NCI-H460 (cell line): ENCODE results near the gene DQX1. TPM values are rescaled to one million over a fixed set of nuclear protein-coding genes. Genes with fewer than 3 reads are reported as not detected.
A peak's percentile ranks its signal among the peaks of the same experiment; 100 is the strongest.

Experiments
- DNase-seq: peaks from one replicate; pipeline ENCODE4 v3.0.0-alpha.2; 2016; ENCODE audit warnings: low read depth; ENCODE audit errors: extremely low read depth
- total RNA-seq: library from RNA; depleted of rRNA; stranded (reverse); fragments of >200 nt; shearing (Covaris generic); gene quantifications from 2 replicates; pipeline ENCODE4 v1.2.3, GENCODE V29; 2014

Gene DQX1
- total RNA-seq, 1 experiment from 2014 or later, result not detected

GRCh38 chr2:74512744-74513604, 13.1 kb downstream of the DQX1 start:
- DNase-seq, result no peak

- no peak for DNase-seq
Observed at GRCh38 chr2:74511104-74511989, 14.7 kb downstream of the DQX1 start.

DNA sequence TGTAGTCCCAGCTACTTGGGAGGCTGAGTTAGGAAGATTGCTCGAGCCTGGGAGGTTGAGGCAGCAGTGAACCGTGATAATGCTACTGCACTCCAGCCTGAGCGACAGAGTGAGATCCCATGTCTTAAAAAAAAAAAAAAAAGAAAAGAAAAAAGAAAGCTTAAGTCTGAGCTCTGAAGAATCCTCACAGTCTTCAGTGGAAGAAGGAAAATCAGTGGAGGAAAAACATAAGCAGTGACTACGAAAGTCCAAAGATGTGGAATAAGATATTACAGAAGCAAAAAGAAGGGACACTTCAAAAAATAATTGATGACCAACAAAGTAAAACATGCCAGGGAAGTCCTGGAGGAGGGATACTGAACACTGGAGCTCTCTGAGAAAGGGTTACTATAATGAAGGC, 15.8 kb downstream of the DQX1 start:
- DNase-seq, result no peak

- no peak for DNase-seq
Observed at GRCh38 chr2:74507926-74508520, 18.0 kb downstream of the DQX1 start.

- peak; percentile 98 for DNase-seq
Observed at GRCh38 chr2:74507145-74507925, 18.7 kb downstream of the DQX1 start, which contains the start of gene PCGF1. Gene PCGF1 (minus strand): TSS chr2:74507695. CDS start chr2:74507668, 27 bp downstream.

GRCh38 chr2:74505448-74506246, 20.4 kb downstream of the DQX1 start:
- no peak for DNase-seq

DNA sequence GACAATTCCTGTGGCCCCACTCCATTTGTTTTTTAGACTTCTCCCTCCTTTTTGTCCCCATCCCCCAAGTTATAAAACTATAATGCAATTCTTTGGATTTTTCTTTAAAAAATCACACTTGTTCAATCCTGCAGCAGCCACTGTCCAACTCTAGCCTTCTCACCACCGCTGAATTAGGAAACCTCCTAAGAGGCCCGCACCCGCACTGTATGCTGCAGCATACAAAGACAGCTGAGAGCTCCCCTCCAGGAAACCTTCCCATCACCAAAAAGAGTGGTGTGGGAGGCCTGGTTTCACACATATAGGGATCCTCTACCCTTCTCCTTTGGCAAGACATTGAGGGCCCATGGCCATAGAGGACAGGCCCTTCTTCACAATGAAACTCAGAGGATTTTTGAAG, 21.4 kb downstream of the DQX1 start:
- DNase-seq, result no peak

- DNase-seq, result no peak
Observed at GRCh38 chr2:74503506-74504475, 22.2 kb downstream of the DQX1 start.

GRCh38 chr2:74502720-74503505, 23.1 kb downstream of the DQX1 start:
- DNase-seq, result peak; percentile 73

DNA sequence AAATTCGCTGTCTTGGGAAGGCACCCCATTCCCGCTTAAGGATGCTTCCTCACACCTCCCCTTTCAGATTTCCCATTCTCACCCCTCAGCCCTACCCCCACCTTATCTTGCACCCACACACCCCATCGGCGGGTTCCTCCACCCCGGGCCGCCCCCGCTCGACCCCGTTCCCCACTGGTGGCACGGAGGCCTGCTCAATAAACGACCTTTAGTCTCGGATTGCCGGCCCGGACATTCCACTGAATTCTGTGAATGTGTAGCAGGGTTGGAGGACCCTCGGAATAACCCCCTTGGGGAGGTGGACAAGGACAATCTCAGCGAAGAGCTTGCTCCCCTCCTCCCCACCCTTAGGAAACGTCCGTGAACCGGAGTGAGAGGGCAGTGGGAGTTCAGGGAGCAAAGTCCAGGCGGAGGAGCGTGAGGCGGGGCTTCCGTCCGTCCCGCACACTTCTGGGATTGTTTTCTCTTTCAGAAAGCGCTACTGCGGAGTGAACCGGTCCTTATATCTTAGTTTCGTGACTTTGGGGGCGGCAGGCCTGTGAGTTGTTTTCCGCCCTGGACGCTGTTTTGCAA, 23.8 kb downstream of the DQX1 start:
- DNase-seq, result no peak

- no peak for DNase-seq
Observed at GRCh38 chr2:74501335-74502071, 24.5 kb downstream of the DQX1 start.

GRCh38 chr2:74500578-74500946, 25.5 kb downstream of the DQX1 start:
- no peak for DNase-seq

DNA sequence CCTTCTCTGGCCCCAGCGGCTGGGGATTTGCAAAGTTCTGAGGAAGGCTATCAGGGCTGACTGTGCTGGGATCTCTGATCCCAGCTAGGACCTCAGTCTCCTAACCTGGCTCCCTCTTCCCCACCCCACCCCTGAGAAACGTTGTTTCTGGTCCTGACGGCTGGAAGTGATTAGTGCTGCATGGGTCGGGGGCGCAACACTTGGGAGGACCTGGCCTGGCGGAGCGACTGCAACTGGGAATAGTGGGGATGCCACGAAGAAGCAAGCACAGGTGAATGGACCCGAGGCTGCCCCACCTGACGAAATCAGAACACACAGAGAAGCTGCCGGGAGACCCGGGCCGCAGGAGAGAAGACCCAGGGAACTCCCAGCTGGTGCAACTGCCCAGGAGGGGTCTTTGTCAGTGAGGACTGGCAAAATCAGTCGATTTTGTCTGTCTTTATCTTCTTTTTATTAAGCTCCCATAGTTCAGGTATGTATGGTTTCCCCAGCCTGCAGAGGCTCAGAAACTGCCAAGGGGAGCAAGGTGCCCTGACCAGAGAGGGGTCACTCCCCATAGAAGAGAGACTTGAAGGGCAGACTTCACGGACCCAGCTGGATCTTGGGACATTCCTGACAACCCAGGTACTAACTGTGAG, 26.0 kb downstream of the DQX1 start:
- DNase-seq, result no peak

DNA sequence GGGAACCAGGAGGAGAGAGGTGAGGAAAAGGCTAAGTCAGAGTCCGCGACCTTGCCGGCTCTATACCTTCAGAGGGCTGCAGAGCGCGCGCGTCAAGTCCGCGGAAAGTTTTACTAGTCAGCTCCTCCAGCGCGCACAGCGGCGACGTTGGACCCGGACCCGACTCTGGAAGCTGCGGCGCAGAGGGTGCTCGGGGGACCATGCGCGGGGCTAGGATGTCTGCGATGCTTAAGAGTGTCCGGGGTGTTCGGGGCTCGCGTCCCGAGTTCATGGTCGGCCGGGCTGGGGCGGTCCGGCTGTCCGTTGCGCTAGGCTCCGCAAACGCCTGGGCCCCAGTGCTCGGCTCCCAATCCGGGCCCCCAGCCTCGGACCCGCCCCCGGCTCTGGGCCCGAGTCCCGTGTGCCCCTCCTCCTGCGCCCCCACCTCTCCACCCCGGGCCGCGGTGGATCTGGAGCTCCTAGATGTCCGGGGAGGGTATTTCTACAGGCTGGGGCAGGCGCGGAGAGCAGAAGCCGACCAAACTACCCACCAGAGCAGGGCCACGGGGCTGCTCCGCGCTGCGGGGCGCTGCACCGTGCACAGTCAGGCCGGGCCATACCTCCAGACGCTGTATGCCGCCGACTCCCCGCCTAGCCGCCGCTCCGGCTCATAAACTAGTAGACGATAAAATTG, 26.6 kb downstream of the DQX1 start, which contains the start of gene LBX2:
Gene LBX2 (minus strand): TSS at position 337 of the 673 bp plus-strand sequence. CDS start 66 bp downstream, at position 271.
- no peak for DNase-seq

DNA sequence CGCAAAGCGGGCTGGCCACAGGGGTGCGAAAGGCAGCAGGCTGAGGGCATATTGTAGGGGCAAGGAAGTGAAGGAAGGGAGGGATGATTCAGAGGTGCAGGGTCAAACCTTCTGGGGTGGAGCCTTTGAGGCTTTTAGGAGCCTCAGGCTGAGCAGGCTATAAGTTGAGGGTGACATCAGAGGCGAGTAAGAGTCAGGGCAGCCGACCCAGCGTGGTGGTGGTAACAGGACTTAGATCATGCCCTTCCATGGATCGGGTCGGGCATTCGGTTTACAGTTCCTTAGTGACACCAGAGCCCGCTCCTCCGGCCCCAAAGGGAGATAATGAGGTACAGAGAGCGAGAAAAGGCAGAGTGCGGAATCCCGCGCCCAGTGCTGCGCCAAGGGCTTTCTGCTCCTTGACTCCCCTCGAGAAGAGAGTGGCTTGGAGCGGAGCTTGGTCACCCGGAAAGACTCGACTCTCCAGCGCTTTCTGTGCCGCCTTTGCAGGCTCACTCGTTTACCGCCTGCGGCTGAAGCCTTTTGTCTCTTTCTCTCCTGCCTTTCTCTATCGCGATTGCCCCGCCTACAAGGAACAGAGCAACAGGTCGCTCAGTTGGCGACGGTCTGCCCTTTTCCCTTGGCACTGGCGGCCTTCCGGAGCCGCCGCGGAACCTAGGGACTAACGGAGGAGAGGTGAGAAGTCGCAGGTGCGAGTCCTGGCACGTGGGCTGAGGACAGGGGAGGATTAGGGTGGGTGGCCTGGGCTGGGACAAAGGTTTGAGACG, 27.3 kb downstream of the DQX1 start:
- no peak for DNase-seq
